HS-5 (cell line): Measurements from ENCODE around the gene FTCDNL1.

ENCODE experiments used
- DNase-seq: peaks from one replicate; pipeline ENCODE4 v3.0.0-alpha.2; 2012; ENCODE audit warnings: low read depth

Gene FTCDNL1

DNA sequence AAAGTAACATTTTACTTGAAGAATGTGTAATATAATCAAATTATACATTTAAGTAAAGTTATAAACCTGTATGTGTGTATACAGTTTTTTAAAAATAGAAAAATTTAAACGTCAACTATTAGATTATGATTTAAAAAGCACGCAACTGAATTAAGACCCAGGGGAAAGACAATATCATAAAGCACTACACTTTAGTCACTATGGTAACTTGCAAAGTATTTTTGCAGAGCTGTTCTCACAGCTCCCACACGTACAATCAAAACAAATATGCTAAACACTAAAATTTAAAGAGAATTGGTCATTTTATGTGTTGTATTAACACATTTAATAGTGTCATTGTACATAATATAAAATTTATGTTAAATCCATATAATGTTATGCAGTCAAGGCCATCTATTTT lies 59.7 kb downstream of the FTCDNL1 start:
- DNase-seq: no peak

DNA sequence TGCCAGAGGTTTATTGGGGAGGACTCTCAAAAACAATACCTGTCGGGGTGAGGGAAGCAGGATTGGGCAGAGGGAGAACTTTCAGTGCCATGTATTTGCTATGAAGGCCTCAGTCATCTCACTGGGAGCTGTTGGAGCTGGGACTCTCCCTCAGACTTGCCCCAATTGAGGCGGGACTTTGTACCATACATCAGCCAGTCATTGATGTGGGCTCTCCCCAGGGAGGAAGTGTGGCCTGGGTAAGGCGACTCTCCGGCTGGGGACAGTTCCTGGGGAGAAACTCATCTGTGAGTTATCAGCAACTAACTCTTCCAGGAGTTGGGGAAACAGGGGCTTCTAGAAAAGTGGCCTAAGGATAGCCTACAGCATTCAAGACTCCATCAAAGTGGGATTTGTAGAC lies 66.5 kb downstream of the FTCDNL1 start:
- DNase-seq: no peak

DNA sequence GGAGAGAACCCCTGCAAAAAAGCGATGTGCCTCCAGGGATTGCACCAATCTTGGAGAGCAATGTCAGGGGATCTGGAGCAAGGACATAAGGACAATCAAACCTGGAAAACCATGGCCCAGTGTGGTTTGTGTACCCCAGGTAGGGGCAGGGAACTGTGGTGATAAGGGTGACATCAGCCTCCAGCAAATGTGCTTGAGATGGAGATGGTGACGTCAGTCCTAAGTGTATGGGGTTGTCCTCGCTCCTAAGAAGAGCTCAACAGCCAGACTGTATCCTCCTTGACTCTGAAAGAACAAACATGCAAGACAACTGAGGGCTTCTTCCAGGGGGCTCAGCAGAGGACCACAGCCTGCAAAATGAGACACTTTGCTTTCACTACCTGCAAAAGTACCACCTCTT lies 71.4 kb downstream of the FTCDNL1 start:
- no peak for DNase-seq

DNA sequence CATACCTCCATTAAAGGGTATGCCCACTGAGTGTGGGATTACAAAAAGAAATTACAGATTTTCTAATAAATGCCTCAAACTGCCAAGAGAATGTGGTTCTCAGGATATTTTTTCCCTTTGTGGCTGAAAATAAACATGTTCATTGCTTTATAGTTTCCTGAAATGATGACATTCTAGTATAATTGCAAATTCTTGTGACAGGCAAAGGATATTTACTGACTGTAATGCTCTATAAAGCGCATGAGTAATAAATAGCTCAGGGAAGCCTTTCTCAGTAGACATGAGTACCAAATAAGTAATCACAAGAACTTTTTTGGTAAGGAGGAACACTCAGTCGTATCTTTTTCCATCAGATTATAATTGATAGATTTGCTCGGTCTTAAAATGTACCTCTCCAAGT lies 72.3 kb downstream of the FTCDNL1 start:
- DNase-seq: no peak

DNA sequence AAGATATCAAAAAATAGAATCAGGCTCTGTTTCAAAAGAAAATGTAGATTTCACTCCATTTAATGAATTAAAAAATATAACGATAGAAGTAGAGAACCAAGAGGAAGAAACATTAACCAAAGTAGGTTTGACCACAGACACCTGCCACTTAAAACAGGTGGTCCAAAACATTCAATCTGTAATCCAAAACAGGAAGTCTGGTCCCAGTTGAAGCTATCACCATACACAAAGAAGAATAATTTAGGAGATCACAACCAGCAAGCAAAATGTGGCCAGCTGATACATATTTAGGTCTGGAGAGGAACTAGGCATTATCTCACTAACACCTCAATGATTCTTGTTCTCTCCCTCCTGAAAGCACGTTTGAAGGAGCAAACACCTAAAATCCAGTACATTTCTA lies 73.1 kb downstream of the FTCDNL1 start:
- DNase-seq: no peak

DNA sequence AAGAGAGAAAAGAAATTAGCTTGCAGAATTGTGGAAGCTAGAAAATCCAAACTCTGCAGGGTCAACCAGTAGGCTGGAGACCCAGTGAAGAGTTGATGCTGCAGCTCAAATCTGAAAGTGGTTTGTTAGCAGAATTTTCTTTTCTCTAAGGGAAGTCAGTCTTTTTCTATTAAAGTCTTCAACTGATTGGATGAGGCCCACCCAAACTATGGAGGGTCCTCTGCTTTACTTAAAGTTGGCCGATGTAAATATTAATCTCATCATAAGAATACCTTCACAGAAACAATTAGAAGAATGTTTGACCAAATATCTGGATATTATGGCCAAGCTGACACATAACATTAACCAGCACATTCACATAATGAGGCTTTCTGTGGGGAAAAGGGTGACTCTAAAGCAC lies 73.7 kb downstream of the FTCDNL1 start:
- DNase-seq: no peak

DNA sequence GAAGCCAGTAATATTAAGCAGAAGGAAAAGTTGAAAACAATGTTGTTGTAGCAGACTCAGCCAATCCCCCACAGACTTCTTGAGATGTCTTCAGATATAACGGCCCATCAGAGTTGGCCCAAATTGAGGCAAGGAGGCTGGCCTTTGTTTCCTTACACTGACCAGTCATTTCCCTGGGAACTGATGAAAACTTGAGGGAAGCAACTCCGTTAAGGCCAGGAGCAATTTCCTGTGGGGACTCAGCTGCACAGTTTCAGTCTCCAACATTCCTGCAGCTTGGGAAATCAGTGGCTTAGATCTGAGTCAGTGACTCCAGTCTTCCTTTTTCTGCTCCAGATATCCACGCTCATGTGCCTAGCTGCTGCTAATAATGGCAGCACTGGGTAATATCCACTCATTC lies 75.7 kb downstream of the FTCDNL1 start:
- DNase-seq: peak; percentile 19

DNA sequence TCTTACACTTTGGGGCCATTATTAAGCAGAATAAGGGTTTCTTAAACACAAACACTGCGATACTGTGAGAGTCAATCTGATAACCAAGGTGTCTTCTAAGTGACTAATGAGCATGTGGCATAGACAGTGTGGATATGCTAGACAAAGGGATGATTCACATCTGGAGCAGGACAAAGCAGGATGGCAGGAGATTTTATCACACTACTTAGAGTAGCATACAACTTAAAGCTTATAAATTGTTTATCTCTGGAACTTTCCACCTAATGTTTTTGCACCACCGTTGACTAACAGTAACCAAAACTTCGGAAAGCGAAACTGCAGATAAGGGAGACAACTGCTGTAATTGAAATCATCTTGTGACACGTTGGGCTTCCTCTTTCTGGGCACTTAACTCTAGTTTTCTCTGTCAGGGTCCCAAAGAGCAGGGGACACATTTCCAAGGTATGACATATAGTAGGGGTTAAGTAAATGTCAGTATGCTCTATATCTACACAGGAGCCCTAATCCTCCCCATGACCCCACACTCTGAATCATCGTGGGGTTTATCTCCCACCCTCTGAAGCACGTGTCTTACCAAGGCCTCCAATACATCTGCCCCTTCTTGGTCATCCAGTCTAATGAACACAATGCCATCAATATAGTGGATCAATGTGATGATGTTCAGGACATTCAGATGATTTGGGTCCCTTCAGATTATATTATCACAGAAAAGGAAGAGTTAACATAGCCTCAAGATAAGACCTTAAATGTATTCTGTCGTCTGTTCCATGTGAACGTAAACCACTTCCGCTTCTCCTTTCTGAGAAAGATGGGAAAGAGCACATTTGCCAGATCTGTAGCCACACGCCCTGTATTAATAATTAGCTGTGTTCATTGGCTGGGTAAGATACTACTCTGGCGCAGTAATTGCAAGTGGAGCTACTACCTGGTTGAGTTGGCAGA lies 78.7 kb downstream of the FTCDNL1 start:
- no peak for DNase-seq

DNA sequence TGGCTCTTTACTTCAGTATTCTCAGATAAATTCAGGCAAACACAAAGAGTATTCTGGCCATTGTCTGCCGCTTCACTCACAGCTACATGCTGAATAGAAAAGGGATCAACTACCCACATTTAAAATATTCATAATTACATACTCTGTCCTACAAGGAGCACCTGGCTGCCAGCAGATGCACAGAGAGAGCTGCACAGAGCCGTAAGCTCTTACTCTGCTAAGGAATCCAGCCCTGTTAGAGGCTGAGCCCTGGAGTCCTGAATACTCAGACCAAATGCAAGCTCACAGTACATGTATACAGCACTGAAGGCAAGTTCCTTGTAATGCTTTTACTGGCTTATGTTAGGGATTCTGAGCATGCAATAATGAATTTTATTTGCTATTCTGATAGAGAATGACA lies 80.3 kb downstream of the FTCDNL1 start:
- no peak for DNase-seq

DNA sequence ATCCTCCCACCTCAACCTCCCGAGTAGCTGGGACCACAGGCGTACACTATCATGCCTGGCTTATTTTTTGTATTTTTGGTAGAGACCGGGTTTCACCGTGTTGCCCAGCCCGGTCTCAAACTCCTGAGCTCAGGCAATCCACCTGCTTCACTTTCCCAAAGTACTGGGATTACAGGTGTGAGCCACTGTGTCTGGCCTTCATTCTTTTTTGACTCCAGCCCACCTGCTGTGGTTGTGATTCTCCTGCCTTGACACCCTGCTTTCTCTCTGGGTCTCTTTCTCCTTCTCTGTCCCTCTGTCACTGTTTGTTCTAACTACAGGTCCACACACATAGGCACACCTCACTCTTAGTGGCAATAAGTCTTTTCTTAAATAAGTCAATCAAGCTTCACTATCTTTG lies 85.3 kb downstream of the FTCDNL1 start:
- DNase-seq: no peak

DNA sequence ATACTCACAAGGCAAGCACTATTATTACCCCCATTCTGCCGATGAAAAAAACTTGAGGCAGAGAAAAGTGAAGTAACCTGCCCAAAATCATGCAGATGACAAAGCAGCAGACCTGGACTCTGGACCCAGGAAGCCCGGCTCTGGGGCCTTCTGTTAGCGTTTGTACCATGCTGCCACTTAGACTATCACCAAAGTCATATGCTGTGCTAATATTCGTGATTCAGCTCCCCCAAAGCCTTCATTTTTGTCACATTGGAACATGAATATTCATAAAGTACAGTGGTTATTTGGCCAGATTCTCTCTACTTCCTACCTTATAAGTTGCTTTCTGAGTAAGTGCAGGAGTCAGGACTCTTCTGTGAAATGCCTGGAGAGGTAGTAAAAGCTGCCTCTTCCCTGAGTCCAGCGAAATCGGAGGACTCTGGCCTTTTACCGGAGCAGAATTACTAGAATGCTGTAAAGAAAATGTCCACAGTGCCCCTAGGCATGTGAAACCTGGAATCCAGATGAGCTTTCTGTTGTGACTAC lies 86.7 kb downstream of the FTCDNL1 start:
- DNase-seq: no peak

DNA sequence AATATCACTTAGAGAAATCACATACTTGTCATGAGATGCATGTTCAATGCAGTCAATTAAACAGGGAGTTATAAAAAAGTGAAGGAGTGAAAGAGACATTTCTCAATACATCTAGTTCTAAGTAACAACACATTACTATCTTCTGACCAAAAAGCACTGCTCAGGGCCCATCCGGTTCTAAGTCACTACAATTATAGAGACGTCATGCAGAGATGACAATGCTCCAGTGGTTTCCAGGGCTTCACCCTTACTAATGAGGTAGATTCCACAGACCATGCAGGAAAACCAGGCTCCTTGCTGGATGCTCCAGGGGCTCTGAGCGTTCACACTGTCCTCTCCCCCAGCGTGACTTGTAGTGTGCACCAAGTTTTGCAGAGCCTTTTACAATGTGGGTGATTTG lies 88.0 kb downstream of the FTCDNL1 start:
- DNase-seq: no peak

DNA sequence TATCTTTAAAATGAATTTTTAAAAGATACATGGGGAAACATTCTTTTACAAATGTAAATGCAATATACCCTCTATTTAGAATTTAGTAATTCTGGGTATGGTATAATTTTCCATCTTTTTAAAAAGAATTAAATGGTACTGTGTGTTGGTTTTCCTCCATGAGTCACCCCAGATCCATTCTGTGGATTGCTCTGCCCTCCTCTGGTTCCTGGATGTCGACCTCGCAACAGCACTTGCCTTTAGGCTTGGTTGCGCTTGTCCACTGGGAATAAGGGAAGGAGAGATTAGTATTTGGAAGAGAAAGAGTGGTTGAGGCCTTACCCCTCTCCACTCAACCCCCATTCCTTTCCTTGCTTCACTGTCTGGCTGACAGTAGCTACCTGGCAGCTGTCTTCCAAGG lies 90.4 kb downstream of the FTCDNL1 start:
- DNase-seq: no peak

DNA sequence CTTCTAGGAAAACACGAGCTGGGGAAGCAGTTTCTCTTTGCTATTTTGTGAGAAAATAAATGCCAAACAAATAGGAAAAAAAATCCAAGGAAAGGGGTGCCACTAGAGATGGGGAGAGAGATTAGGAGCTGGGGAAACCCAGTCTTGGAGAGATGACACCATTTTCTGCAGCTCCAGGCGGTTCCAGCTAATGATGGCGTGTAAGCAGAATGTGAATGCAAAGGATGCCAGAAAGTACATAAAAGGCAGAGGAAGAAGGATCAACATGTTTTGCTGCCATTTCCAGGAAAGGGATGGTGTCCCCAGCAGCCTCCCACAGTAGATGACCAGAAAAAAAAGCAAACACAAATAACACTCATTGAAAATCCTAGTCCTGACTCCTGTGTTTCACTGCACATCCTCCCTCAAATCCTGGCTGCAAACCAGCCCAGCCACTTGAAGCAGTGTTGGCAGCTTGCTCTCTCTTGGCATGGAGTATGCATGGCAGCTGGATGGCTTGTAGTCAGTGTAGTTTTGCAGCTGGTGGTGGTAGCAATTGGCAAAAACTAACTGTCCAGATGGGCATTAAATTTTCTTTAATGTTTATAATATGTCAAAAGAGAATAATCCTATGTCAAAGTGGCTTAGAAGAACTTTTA lies 93.6 kb downstream of the FTCDNL1 start:
- no peak for DNase-seq

DNA sequence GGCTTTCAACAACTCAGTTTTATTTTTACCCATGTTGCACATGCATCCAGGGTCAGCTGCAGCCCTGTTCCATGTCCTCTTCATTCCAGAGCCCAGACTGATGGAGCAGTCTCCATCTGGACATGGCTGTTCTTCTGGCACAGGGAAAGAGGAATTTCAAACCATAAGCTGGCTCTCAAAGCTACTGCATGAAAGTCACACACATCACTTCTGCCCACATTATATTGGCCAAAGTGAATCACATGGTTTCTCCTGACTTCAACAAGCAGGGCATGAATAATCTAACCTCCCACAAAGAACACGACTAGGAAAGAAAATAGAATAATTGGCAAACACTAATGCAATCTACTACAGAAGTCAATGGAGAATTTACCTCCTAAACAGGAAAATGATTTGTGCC lies 94.2 kb downstream of the FTCDNL1 start:
- DNase-seq: no peak

DNA sequence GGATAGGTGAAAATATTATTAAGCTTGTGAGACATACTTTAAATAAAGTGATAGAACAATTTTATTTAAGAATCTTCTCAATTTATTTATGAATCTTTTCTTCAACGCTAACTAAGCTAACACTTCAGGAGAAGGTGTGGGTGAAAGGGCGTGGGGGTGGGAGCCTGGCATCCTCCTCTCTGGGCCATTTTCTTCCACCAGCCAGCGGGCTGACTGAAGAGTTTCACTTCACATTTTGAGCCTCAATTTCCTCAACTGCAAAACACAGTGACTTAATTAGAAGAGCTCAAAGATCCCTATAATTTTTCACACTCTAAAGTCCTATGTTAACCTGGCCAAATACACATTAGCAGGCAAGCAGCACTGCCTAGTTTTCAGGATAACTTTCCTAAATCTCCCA lies 94.8 kb downstream of the FTCDNL1 start:
- no peak for DNase-seq

DNA sequence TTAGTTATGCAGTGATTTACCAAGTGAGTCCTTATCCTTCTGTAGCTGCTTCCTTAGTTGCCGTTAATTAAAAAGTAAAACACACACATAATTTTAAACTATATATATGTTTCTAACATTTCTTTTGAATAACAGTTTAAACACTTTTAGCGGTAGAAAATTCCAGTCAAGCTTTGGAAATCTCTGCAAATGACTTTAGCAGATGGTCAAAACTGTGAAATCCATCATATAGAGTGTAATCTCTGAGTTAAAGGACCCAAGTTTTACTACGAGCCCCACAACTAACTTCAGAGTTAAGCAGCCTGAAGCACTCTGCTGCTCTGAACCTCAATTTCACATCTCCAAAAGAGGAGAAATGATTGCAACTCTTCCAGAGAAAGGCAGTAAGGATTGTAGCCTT lies 96.2 kb downstream of the FTCDNL1 start:
- DNase-seq: no peak

DNA sequence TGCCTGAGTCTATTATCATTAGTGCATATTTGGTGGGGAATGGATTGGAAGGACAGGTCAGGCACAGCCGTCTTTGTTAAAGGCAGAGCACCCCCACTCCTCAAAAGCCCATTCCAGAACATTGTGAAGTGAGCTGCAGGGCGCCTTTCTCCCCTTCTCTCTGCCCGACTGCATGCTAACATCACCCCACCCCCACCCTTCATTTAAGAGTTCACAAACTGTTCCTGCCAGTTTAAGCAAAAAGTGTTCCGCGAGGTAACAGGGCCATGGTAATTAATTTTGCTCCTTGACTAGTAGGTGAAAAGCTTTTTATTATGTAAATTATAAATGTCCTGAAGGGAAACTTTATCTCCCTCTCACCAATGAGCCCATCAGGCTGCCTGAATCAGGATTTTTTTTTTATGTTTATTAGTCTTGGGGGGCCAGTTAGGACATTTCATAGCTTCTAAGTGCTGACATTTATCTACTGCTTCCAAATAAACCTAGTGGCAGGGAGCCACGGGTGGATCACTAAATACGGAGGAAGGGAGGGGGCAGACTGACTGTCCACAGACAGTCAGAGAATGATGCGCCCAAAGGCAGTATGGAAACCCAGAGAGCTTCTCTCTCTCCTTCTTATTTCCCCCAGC lies 99.4 kb downstream of the FTCDNL1 start:
- DNase-seq: no peak

DNA sequence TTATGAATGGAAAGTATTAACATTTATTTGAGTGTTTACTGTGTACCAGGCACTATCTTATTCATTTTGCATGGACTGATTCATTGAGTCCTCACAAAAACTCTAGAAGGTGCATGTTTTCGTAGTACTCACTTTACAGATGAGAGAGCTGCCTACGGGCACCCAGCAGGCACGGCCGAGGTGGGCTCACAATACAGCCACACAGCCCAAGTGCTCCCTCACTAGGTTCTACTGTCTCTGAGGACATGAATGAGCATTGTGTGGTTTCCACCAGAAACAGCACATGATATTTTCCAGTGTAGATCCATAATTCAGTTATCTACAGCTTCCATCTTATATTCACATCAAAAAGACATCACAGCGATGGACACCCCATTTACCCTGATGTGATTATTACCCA lies 101.4 kb downstream of the FTCDNL1 start:
- DNase-seq: no peak

DNA sequence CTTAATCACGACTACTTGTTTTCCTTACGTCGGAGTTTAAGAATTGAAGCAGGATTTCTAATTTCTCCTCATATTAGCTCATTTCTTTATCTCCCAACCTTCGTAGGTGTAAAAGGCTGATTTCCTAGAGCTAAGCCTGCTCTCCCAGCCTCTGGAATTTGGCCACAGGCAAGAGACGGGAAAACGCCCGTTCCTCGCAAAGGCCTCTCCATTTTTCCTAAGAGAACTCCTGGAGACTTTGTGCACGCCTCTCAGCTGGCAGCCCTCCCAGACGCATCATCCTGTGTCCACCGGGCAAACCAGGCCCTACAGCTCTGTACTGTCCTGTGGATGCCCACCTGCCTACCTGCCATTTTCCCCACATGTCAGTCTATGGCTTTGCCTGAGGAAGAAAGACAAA lies 106.3 kb downstream of the FTCDNL1 start:
- DNase-seq: no peak

DNA sequence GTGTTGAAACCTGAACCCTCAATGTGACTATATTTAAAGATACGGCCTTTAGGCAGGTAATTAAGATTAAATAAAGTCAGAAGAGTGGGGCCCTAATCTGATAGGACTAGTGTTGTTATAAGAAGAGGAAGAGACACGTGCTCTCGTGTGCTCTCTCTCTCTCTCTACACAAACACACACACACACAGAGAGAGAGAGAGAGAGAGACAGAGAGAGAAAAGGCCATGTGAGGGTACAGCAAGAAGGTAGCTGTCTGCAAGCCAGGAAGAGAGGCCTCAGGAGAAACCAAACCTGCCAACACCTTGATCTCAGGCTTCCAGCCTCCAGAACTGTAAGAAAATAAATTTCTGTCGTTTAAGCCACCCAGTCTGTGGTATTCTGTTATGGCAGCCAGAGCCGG lies 106.7 kb downstream of the FTCDNL1 start:
- DNase-seq: no peak

DNA sequence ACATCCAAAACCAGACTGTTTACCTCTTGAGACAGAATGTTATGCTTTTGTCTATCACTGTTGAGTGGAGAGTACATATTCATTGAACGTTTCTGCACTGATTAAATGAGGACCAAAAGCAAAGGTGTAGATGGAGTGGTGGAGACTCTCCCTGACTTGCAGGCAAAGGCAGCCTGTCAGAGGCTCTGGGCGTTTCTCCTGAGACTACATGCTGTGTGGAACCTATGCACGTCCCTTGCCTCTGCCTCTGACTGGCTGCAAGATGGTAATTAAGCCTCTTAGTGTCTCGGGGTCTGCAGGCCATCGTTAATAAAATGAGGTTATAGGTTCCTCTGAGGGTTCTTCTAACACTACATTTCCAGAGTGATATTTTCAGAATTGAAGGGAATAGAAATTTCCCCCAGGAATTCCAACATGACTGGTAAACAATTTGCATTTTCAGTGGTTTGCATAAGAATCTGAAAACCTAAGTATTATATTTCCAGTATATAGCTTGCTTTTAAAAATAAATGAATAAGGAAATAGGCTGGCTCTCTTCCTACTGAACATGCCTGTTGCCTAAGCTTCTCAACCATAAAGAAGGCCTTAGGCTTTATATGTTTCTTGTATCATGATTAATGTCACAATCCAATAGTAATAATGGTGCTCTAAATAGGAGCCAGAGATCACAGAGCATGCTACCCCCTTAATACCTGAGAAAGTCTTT lies 107.4 kb downstream of the FTCDNL1 start:
- DNase-seq: no peak
